ENCODE results near the gene FAM47E. TPM values are rescaled to one million over a fixed set of nuclear protein-coding genes. Genes with fewer than 3 reads are reported as not detected.

Gene FAM47E
- total and polyA plus RNA-seq, 2 donors (not counting 1 experiment from before 2014, with no cell fraction given) = 0.15 to 1.3 TPM

- peaks cover 0 to 5% (median 0%) of the 10 kb centered on the region in 4 experiments for H3K27me3 ChIP-seq (replicated peaks in 1 of 4; ENCODE audit: control extremely low read depth in 1 of 4, control insufficient read depth in 3 of 4, insufficient read depth in 4 of 4, low read length in 3 of 4)
- H3K4me3 ChIP-seq (ENCODE audit: control extremely low read depth in 1 of 5, extremely low read depth in 1 of 5, insufficient read depth in 1 of 5, low read depth in 2 of 5, low read length in 4 of 5) = no peak overlapping the region
- TF ChIP-seq, protein P1, sequence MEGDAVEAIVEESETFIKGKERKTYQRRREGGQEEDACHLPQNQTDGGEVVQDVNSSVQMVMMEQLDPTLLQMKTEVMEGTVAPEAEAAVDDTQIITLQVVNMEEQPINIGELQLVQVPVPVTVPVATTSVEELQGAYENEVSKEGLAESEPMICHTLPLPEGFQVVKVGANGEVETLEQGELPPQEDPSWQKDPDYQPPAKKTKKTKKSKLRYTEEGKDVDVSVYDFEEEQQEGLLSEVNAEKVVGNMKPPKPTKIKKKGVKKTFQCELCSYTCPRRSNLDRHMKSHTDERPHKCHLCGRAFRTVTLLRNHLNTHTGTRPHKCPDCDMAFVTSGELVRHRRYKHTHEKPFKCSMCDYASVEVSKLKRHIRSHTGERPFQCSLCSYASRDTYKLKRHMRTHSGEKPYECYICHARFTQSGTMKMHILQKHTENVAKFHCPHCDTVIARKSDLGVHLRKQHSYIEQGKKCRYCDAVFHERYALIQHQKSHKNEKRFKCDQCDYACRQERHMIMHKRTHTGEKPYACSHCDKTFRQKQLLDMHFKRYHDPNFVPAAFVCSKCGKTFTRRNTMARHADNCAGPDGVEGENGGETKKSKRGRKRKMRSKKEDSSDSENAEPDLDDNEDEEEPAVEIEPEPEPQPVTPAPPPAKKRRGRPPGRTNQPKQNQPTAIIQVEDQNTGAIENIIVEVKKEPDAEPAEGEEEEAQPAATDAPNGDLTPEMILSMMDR (IDR thresholded peaks at IDR 0.05) = no peak
- no peak for TF ChIP-seq EZH2 (IDR thresholded peaks at IDR 0.05; ENCODE audit: borderline replicate concordance, insufficient read depth, low read depth, low read length, poor library complexity, severe bottlenecking)
- no peak for DNase-seq
- Mint-ChIP-seq H3K4me1 (no peaks in the 10 kb centered on the region), H3K9me3 (ENCODE audit: insufficient read depth) (peaks cover 13% of the 10 kb centered on the region), H3K4me3 (no peak overlapping the region), H3K27ac (no peak overlapping the region), H3K27me3 (peaks cover 18% of the 10 kb centered on the region)
- no peaks in the 10 kb centered on the region for H3K79me2 ChIP-seq (ENCODE audit: control insufficient read depth, insufficient read depth, low read length)
- H3K9me3 ChIP-seq (ENCODE audit: control extremely low read depth in 1 of 3, control insufficient read depth in 2 of 3, insufficient read depth in 1 of 3, low read length in 2 of 3) = peaks cover 0 to 12% (median 2%) of the 10 kb centered on the region in 3 donors
- no CpG with 5 or more reads among the region's 3 CpGs for WGBS (ENCODE audit: insufficient coverage)
- intact Hi-C loops (cut with micrococcal nuclease) = no loop called here
- H3K4me1 ChIP-seq (ENCODE audit: control insufficient read depth in 2 of 2, insufficient read depth in 2 of 2, low read length in 2 of 2) = no peaks in the 10 kb centered on the region
- no peak overlapping the region for H3K27ac ChIP-seq (ENCODE audit: low read length in 2 of 2)
- no peak for ATAC-seq (ENCODE audit: low read depth)
- CTCF ChIA-PET = no interaction called here
- no peak overlapping the region for H2AFZ ChIP-seq (ENCODE audit: insufficient read depth, low read depth, low read length, poor library complexity, severe bottlenecking)
- no peaks in the 10 kb centered on the region for H3K36me3 ChIP-seq (replicated peaks in 1 of 2; ENCODE audit: control extremely low read depth in 1 of 2, control insufficient read depth in 1 of 2, extremely low read depth in 1 of 2, insufficient read depth in 2 of 2, low read length in 1 of 2)
- POLR2A ChIA-PET = no interaction called here
- no peak overlapping the region for H3K9ac ChIP-seq (ENCODE audit: low read length)
- no peak overlapping the region for H3K4me2 ChIP-seq (replicated peaks; ENCODE audit: low read depth, low read length, poor library complexity, severe bottlenecking)
- no peaks in the 10 kb centered on the region for H4K20me1 ChIP-seq (ENCODE audit: control insufficient read depth, insufficient read depth, low read length, poor library complexity, severe bottlenecking)
Measured at GRCh38 chr4:76322236-76322635, 70.7 kb downstream of the FAM47E start.

GRCh38 chr4:76325072-76325471 is 73.6 kb downstream of the FAM47E start:
- ATAC-seq (ENCODE audit: low read depth) (no peak), DNase-seq (no peak)
- Mint-ChIP-seq H3K4me3 (no peak overlapping the region), H3K4me1 (no peaks in the 10 kb centered on the region), H3K27me3 (peaks cover 5% of the 10 kb centered on the region), H3K27ac (no peak overlapping the region), H3K9me3 (ENCODE audit: insufficient read depth) (peaks cover 13% of the 10 kb centered on the region)
- Histone ChIP-seq H3K4me2 (replicated peaks; ENCODE audit: low read depth, low read length, poor library complexity, severe bottlenecking) (no peak overlapping the region), H3K4me3 (ENCODE audit: control extremely low read depth in 1 of 5, extremely low read depth in 1 of 5, insufficient read depth in 1 of 5, low read depth in 2 of 5, low read length in 4 of 5) (no peak overlapping the region), H3K27ac (ENCODE audit: low read length in 2 of 2) (no peak overlapping the region), H3K79me2 (ENCODE audit: control insufficient read depth, insufficient read depth, low read length) (no peaks in the 10 kb centered on the region), H3K36me3 (replicated peaks in 1 of 2; ENCODE audit: control extremely low read depth in 1 of 2, control insufficient read depth in 1 of 2, extremely low read depth in 1 of 2, insufficient read depth in 2 of 2, low read length in 1 of 2) (no peaks in the 10 kb centered on the region), H3K4me1 (ENCODE audit: control insufficient read depth in 2 of 2, insufficient read depth in 2 of 2, low read length in 2 of 2) (no peaks in the 10 kb centered on the region), H3K27me3 (replicated peaks in 1 of 4; ENCODE audit: control extremely low read depth in 1 of 4, control insufficient read depth in 3 of 4, insufficient read depth in 4 of 4, low read length in 3 of 4) (peaks cover 0 to 5% (median 0%) of the 10 kb centered on the region in 4 experiments), H4K20me1 (ENCODE audit: control insufficient read depth, insufficient read depth, low read length, poor library complexity, severe bottlenecking) (no peaks in the 10 kb centered on the region), H3K9me3 (ENCODE audit: control extremely low read depth in 1 of 3, control insufficient read depth in 2 of 3, insufficient read depth in 1 of 3, low read length in 2 of 3) (peaks cover 0 to 12% (median 2%) of the 10 kb centered on the region in 3 donors), H3K9ac (ENCODE audit: low read length) (no peak overlapping the region), H2AFZ (ENCODE audit: insufficient read depth, low read depth, low read length, poor library complexity, severe bottlenecking) (no peak overlapping the region)
- POLR2A ChIA-PET = no interaction called here
- intact Hi-C loops (cut with micrococcal nuclease) = no loop called here
- no peak for TF ChIP-seq EZH2 (IDR thresholded peaks at IDR 0.05; ENCODE audit: borderline replicate concordance, insufficient read depth, low read depth, low read length, poor library complexity, severe bottlenecking)
- TF ChIP-seq, protein P1 (IDR thresholded peaks at IDR 0.05) = no peak
- CTCF ChIA-PET = no interaction called here
